ENCODE data around the gene MAPRE3. TPM values are rescaled to one million over a fixed set of nuclear protein-coding genes. Genes with fewer than 3 reads are reported as not detected.

The MAPRE3 gene
- polyA plus RNA-seq, 10 donors, result 17.1 to 41.5 (median 25.0) TPM

- no peak for DNase-seq
Measured at GRCh38 chr2:27010139-27010538, 39.7 kb downstream of the MAPRE3 start.

DNA sequence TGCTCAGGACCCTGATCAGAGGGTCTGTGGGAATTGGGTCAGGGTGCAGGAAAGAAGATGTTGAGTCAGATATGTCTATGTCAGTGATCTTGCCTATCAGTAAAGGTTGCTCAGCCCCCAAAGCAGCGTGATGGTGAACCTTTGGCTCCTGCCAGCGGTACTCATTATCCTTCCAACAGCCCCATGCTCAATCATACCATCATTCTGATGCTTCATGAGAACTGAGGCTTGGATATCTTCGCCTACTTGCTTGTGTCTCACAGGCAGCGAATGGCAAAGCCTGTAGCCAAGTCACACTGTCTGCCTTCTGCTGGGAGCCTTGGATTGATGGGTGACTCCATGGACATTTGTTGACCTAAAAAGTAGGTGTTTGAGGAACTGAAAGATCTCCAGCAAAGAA is 43.3 kb downstream of the MAPRE3 start:
- no peak for DNase-seq

DNA sequence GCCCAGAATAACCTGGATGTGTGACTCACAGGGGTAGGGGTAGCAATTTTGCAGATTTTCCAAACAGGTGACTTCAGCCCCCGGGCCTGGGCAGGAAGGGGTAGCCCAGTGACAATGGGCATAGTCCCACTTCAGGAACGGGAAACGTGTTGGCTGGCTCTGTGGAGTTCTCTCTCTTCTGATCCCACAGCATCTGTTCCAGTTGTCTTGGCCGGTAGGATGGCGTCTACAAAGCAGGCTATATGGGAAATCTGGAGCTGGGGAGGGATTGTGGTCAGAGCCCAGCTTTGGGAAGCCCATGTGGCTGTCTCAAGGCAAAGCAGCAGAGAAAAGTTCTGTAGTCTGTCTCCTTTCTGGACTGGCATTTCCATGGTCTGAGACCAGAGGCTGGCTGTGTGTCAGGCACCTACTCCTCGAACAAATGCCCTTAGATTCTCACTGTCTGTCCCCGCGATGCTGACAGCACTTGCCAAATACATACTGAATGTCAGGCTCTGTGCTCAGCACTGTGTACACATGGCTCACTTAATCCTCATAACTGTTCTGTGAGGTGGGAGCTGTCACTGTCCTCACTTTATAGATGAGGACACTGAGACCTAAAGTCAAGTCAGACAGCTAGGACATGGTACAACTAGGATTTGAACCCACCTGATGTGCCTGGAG is 44.5 kb downstream of the MAPRE3 start:
- DNase-seq, result no peak

DNA sequence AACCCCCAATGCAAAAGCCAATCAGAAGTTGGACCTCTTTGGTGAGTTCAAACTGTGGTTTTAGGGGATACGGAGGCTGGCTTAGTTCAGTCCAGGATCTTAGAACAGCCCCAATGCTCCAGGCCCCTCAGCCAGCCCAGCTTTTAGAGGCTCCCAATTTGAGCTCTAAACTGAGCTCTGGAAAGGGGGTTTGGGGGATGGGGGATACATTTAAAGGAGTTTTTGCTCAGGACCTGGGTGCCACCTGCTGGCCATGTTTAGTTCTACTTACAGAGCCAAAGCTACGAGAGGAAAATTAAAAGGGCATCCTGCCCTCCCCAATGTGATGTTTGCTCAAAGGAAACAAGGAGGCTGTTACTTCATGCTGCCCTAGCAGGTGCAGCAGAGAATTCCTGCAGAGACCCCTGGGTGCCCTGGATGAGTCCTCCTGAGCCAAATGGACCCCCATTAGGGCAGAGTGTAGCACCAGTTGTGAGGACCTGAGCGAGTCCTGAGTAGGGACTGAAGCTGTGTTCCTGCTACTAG is 46.4 kb downstream of the MAPRE3 start:
- DNase-seq, result peak; percentile 45 to 64 (median 53)

DNA sequence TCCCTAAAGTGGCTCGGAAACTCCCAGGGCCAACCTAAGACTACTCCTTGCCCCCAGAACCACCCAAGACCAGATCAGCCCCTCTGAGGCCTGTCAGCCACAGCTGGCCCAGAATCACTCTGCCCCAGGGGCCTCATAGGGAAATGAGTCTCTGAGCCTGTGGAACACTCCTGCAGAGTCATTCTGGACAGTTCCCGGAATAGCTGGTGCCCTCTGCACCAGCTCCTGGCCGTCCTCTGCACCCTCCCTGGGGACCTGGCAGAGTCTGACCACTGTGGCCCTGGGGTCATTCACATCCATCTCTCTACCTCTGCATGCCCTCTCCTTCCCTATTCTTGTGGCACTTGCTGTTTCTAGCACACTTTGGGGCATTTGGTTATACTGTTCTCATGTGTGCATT is 47.7 kb downstream of the MAPRE3 start:
- DNase-seq, result no peak

DNA sequence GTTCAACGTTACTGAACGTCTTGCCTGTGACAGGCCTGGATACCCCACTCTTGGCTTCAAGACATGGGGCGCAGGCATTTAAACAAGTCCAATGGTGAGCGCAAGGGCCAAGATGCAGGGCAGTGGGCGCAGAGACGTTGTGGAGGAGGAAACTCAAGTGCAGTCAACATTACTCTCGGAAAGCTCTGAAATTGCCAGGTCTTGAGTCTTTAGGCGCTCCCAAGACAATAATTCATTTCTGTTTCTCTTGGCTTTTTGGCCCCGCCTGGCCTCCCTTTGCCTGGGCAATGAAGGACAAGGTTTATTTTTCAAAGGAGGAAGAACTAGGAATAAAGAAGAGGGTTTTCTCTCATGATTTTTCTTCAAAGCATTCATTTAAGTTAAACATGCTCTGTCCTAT is 49.0 kb downstream of the MAPRE3 start:
- no peak for DNase-seq

- DNase-seq, result peak in 2 of 3 donors; percentile 42 to 60
Measured at GRCh38 chr2:27019931-27020855, 49.8 kb downstream of the MAPRE3 start.

GRCh38 chr2:27021253-27022049 is 51.0 kb downstream of the MAPRE3 start:
- no peak for DNase-seq

DNA sequence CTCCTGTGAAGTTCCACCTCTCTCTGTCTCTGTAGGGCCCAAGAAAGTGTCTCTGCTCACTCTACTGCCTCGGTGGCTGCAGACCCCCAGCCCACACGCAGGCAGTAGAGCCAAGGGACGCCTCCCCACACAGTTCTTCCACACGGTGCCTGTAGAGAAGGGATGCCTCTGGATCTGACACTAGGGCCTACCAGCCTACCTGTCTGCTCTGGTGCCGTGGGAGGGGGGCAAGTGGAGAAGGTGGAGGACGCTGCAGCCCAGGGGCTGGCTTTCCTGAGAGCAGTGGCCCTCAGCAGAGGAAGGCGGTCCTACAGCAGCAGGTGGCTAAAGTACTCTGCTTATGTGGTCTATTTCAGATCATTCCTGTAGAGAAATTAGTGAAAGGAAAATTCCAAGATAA is 53.3 kb downstream of the MAPRE3 start:
- no peak for DNase-seq

- DNase-seq, result no peak
Measured at GRCh38 chr2:27024188-27024587, 53.8 kb downstream of the MAPRE3 start.

DNA sequence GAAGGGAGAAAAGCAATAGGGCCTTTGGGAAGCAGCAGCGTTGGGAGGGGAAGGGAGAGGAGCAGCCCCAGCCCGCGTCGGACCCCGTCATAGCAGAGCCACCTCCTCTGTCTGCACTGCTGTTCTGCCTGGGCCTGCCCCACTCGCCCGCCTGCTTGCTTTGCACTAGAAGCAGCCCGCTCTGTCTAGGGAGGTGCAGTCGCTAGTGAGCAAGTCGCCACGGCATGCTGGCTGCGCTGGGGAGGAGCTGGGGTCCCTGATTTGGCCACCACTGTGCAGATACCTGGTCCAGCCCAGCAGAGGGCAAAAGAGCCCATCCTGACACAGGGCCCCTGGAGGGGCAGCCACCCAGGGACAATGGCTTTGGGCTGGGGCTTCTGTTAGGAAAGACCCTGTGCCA is 54.4 kb downstream of the MAPRE3 start:
- no peak for DNase-seq

GRCh38 chr2:27025281-27025800 is 54.9 kb downstream of the MAPRE3 start:
- DNase-seq, result no peak

- no peak for DNase-seq
Measured at GRCh38 chr2:27025861-27026851, 55.7 kb downstream of the MAPRE3 start.

DNA sequence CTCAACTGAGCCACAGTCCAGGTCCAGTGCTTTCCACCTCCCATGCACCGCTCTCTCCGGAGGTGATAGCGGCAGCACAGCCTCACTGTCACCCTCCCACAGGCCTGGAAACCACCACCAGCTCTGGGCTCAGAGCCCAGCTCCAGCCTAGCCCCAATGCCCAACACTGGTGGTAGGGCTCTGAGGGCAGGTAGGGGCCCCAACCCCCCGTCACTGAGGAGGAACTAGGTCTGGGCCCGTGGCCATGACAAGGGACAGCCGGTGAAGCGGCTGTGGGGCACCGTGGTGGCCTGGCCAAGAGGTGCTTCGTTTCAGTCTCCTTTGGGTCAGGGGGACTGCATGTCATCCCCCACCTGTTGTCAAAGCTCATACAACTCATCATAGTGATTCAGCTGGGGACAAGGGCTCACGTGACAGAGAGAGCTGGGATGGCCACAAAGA is 56.8 kb downstream of the MAPRE3 start:
- peak in 1 of 3 donors; percentile 25 for DNase-seq

GRCh38 chr2:27029051-27029450 is 58.6 kb downstream of the MAPRE3 start:
- DNase-seq, result no peak

DNA sequence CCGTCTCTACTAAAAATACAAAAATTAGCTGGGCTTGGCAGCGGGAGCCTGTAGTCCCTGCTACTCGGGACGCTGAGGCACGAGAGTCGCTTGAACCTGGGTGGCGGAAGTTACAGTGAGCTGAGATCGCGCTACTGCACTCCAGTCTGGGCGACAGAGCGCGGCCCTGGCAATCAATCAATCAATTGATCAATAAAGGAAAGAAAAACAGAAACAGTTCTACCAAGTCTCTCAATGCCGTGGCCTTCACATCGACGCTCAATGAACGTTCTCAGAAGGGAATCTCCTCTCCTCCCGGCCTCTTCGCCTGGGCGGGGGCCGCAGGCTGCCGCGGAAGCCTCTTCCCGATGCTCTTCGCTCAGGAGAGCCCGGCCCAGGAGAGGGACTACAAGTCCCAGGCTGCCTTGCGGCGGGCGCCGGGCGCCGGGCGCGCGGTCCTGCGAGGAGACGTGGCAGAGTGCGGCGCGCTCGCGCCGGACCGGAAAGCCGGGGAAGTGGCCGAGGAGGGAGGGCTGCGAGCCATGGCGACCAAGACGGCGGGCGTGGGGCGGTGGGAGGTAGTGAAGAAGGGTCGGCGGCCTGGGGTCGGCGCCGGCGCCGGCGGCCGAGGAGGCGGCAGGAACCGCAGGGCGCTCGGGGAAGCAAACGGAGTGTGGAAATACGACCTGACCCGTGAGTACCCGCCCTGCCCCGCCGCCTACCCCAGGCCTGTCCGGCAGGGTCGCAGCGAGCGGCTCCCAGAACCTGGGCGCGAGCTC is 62.2 kb downstream of the MAPRE3 start, which contains the start of gene TMEM214:
TMEM214 (plus strand) TSS at position 471 of the 758 bp plus-strand sequence; CDS start at position 522, 51 bp downstream.
- peak; percentile 87 to 96 (median 93) for DNase-seq

DNA sequence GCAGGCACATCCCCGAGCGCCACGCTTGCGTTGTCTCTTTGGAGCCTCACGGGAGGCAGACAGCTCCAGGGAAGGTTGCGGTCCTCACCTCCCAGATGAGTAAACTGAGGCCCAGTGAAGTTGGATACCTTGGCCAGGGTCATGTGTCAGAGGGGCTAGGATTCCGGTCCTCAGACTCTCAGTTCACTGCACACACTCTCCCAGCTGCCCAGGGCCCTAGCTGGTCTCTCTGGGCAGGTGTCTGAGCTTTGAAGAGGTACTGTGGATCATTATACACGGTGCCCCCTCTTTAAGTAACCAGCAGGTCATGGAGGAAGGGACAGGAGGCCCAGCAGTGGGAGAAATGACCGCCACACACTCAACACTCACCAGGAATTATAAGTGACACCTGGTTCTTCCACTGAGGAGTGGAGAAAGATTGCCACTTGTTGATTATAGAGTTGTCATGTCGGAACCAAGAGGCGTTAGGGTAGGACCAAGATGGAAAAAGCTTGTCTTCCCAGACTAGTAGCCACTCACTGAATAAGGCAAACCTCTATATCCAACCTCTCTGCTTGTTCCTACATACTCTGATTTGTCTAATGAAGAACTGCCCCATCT is 62.9 kb downstream of the MAPRE3 start:
- no peak for DNase-seq

GRCh38 chr2:27038012-27038411 is 67.6 kb downstream of the MAPRE3 start:
- no peak for DNase-seq
